ENCODE results near the gene CARD9.

CARD9 gene

GRCh38 chr9:136401173-136401922 is 27.9 kb upstream of the CARD9 start:
- DNase-seq, result no peak

DNA sequence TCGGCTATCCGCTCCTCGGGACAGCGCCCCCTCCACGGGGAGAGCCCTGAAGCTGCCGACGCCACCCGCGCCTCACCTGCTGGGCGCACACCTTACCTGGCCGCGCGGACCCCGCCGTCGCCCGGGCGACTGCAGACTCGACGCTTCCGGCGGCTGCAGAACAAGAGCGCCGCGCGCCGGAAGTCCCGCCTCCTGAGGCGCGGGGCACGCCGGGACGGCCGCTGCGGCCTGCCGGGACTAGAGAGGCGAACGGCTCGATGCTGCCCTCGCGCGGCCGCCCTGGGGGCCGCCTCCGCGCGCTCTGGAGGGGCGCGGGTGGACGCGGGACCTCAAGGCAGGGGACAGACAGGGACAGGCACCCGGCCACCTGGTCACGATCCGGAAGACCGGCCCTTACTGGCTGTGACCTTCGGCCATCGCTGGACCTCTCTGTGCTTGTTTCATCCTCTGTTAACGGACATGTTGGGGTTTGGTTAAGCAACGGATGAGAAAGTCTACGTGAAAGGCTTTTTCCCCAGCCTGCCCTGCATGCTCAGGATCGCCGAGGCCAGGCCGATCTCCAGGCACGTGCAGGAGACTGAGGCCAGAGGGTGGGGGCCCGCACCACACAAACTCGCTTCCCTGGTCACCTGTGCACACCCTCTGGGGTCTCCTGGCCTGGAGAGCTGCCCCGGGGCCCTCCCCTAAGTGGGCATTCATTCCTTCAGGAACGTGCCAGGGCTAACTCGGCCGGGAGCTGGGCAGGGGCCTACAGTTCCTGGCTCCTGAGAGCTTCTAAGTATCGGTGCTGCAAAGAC is 26.8 kb upstream of the CARD9 start, which contains the start of gene SNAPC4:
Gene SNAPC4 (minus strand): TSS at position 133 of the 797 bp plus-strand sequence. CDS start 1,742 bp downstream, outside the sequence.
- DNase-seq, result peak; percentile 88 to 90

GRCh38 chr9:136399176-136400037 is 25.9 kb upstream of the CARD9 start:
- peak; percentile 32 to 46 for DNase-seq

DNA sequence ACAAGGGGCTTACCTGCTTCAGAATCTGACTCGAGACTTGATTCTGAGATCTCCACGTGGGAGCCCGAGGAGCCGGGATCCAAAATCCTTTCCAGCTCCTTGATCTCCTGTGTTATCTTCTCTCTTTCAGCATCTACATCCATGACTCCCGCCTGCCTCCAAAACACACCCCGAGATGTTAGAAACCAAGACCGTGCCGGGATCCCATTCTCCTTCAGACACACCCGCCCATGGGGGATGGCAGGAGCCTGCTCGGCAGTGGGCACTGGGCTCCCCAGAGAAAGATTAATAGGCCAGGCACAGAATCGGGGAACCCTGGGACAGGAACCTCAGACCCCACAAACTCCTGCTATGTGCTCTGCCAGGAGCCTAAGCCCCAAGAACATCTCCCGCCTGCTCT is 24.8 kb upstream of the CARD9 start:
- DNase-seq, result no peak

DNA sequence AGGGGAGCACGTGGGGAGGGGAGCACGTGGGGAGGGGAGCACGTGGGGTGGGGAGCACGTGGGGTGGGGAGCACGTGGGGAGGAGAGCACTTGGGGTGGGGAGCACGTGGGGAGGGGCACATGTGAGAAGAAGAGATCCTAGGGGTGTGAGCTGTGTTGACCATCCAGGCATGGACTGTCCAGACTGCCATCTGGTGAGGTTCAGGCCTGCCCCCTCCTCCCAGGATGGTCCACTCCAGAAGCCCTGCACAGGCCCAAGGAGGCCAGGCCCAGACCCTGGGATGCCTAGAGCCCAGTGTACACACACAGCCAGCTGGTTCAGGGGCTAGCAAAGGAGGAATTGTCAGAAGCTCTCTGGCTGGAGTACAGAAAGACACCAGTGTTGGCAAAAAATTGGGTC is 24.2 kb upstream of the CARD9 start:
- no peak for DNase-seq

GRCh38 chr9:136396219-136396515 is 22.7 kb upstream of the CARD9 start:
- no peak for DNase-seq

DNA sequence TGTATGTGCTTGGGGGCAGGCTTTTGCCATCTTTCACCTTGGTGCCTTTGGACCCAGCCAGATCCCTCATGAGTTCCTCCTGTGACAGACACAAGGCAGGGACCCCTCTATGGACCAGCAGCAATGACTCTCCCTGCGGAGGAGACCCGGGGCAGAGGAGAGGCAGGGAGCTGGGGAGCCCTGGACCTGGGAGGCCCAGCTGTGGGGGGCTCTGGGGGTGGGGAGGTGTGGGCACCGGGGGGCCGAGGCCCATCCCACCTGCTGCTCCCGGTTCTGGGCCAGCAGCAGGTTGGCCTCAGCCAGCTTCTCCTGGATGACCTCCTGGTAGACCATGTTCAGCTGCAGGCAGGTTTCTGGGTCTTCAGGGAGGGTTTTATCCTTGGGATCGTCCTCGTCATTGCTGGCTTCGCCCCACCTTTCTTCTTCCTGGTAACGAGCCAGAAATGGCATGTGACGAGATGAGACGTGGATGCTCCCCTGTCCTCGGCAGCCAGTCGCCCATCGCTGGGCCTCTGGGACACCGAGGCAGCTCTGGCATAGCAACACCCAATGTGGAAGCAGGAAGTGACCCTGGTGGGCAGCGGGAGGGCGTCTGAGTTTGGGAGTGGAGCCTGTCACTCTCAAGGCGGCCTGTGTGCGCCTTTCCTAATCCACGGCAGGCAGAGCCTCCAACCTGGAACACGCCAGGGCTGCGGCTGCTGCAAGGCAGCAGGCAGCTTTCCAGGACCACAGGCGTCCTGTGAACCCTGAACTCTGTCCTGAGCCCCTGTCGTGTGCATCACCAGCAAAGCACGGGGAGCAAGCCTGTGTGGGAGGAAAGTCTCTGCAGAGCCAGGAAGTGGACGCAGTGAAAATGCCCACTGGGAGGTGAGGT is 22.1 kb upstream of the CARD9 start:
- DNase-seq, result no peak

DNA sequence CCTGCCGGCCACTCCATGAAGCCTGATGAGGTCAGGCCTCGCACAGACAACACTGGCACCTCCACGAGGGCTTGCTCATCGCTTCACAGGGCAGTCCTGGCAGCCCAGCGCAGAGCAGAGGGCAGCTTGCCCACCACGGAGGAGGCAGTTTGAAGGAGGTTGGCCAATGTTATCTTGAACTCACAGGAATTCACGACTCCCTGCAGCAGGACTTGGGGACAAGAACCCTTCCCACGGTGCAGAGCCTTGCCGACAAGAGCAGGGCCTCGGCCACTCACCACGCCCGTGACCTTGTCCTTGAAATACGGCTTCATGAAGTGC is 21.5 kb upstream of the CARD9 start:
- no peak for DNase-seq

GRCh38 chr9:136394312-136395019 is 21.0 kb upstream of the CARD9 start:
- no peak for DNase-seq

DNA sequence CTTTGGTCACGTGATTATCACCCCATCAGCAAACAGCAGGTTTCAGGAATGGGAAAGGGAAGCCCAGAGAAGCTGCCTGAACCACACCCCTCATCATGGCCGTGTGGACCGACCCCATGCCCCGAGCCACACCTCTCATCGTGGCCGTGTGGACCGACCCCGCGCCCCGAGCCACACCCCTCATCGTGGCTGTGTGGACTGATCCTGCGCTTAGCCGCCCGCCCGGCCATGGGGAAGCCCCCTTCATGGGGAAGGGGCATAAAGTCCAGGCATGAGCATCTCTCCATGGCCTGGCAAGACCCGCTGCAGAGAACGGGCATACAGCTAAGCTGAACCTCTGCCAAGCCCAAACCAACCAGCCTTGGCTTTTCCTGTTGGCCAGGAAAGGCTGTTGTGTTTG is 20.1 kb upstream of the CARD9 start:
- DNase-seq, result no peak

GRCh38 chr9:136392538-136393449 is 19.3 kb upstream of the CARD9 start:
- DNase-seq, result no peak

DNA sequence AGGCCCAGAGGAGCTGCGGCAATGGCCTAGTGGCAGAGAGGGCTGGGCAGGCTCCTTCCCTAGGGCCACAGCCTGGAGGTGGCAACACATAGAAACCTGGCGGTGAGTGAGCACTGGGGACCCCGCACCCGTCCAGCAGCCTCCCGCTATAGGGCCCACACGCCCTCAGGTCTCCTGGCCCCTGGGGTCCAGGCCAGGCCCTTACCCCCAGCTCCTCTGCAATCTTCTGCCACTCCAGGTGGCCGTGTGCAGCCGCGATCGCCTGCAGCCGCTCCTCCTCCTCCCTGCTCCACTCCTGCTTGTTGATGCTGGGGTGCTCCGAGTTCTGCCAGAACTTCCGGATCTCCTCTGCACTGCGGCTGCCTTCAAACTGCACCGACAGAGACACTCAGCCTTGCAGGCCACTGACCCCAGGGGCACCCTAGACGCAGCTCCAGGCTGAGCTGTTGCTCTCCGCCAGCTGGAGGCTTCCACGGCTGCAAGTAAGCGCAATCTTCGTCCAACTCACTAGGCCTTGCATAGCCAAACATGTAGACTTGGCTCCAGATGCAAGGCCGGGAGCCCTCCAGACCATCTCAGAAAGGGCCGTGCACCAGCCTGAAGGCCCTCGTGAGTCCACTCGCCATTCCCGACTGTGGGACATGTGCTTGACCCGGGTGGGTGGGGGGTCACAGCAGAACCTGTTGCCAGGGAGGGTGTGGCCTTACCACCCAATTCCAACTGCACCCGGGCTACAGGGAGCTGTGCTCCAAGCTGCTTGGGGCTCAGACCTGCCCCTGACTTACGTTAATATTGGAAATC is 18.5 kb upstream of the CARD9 start:
- no peak for DNase-seq

DNA sequence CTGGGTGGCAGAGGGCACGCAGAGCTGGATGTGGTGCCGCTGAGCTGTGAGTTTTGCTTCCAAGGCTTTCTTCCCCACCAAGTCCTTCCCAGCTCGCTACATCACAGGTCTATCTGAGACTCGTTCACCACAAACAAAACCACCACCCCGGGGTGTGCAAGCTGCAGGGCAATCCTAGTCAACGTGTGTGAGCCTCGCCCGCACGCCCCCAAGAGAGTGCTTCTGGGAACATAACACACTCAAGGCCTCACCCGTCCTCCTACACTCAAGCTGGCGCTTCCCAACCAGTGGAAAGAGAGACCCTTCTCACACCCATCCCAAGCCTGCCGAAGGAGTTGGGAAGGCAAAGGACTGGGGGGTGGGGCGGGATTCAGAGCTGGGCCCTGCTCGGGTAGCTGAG is 15.9 kb upstream of the CARD9 start:
- DNase-seq, result no peak

GRCh38 chr9:136387217-136387616 is 13.7 kb upstream of the CARD9 start:
- no peak for DNase-seq

DNA sequence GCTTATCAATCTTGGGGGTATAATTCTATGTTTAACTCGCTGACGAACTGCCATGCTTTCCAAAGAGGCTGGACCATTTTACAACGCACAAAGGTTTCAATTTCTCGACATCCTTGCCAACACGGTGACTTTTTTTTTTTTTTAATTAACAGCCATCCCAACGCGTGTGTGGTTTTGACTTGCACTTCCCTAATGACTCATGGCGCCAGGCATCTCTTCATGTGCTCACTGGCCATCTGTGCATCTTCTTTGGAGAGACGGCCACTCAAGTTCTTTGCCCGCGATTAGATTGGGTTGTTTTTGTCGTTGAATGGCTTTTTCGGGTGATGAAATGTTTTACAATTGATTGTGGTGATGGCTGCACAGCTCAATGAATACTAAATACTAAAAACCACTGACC is 12.5 kb upstream of the CARD9 start:
- DNase-seq, result no peak

DNA sequence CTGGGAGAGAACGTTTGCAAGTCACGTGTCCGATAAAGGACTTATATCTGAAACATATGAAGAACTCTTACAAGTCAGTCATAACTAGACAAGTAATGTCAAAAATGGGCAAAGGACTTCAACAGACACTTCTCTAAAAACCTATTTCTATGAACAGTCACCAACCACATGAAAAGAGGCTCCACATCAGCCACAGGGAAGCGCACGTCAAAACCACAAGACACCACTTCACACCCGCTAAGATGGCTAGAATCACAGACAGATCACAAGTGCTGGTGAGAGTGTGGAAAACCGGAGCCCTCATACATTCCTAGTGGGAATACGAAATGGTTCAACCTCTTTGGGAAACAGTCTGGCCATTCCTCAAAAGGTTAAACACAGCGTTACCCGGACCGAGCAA is 11.5 kb upstream of the CARD9 start:
- peak; percentile 23 to 42 for DNase-seq

DNA sequence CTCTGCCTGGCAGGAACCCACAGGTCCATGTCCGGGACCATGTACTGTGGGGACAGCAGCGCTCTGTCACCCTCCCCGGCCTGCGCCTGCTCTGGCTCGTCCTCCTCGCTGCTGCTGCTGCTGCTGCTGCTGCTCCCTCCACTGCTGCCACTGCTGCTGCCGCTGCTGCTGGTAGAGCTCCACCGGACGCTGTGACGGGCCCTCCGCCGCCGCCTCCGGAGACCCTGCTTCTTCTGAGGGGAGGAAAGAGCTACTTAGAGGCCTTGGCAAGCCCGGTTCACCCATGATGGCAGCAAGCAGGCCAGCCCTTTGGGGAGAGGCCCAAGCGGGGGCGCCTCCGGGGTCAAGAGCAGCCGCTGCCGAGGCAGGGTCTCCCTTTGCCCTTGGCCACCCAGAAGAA is 10.0 kb upstream of the CARD9 start:
- no peak for DNase-seq

DNA sequence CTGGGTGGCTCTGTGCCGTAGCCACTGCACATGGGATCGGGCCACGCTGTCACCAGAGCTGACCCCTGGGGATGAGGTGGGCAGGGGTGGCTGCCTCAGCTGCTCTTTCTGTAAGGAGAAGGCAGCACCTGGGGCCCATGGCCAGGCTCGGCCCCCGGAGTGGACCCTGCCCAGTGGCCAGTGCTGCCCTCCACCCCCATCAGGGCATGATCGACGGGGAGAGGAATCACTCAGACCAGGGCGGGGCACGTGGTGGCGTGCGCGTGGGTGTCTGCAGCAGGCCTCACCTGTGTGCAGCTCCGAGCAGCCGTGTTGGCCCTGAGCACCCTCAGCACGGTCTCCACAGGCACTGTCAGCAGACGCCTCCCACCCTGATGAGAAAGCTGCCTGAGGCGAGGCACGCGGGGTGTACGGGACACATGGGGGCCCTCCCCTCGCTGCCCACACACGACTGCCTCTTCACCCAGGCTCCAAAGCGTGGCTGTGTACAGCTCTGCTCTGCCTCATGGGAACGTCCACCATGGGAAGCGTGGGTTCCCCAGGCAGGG is 8.6 kb upstream of the CARD9 start:
- DNase-seq, result no peak

GRCh38 chr9:136381311-136381710 is 7.8 kb upstream of the CARD9 start:
- no peak for DNase-seq

- no peak for DNase-seq
Measured at GRCh38 chr9:136380381-136380780, 6.9 kb upstream of the CARD9 start.
